HG03432 (cell line): ENCODE data around the gene MDFIC2.

Experiments
- ATAC-seq: cut with Tn5 transposase; IDR thresholded peaks from one replicate; pipeline ENCODE4 v1.9.1; 2021; ENCODE audit warnings: mild to moderate bottlenecking, moderate library complexity; ENCODE audit not compliant: unreplicated experiment

The MDFIC2 gene

DNA sequence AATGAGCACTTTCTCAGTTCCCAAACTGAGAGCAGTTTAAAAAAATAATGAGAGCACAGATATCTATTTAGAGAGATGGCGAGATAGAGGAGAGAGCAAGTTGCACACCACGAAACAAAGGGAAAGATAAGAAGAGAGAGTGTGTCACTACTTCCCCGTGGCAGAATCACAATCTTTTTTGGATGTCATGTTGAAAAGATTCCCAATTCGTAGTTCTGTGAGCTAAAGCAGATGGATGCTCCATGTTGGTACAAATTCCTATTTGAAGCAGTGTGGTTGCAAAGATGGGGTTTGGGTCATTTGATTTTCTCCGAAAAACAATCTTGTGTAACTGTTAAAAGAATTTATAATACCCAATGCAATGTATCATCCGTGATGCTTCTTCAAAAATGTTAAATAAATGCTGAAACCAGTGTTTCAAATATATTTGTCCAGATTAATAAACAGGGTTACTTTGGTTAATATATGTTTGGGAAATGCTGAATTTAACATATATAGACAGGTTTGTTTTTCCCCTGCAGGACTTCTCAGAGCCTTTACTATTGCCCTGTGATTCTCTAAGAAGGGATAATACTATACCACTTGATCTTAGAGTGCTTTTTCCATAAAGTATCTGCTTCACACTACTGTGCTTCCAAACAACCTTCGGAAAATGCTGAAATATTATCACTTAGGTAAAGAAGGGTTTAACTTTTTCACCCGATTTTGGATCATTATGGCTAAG lies 128.5 kb downstream of the MDFIC2 start:
- no peak for ATAC-seq

DNA sequence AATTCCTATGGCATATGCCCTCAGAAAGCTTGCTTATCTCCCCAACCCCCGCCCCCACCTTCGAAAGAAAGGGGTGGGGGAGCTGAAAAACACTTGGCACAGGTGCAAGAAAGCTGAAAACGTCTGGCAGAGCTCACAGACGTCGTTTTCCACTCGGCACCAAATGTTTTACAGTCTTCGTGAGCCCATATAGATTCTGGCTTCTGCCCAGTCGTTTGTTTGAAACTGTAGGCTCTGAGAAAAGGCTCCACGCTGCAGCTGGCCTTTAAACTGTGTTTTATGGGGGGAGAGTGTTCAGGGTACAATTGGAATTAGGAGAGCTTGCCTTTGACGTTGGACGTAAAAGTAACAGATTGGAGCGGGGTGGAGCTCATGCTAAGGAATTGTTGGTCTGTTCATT lies 130.3 kb downstream of the MDFIC2 start:
- ATAC-seq, result no peak

GRCh38 chr3:70180664-70181063 lies 131.8 kb downstream of the MDFIC2 start:
- peak; percentile 62 for ATAC-seq

- ATAC-seq, result peak; percentile 53
These were observed 133.3 kb downstream of the MDFIC2 start for GRCh38 chr3:70179111-70179510.

GRCh38 chr3:70177881-70178645 lies 134.4 kb downstream of the MDFIC2 start:
- ATAC-seq, result no peak

DNA sequence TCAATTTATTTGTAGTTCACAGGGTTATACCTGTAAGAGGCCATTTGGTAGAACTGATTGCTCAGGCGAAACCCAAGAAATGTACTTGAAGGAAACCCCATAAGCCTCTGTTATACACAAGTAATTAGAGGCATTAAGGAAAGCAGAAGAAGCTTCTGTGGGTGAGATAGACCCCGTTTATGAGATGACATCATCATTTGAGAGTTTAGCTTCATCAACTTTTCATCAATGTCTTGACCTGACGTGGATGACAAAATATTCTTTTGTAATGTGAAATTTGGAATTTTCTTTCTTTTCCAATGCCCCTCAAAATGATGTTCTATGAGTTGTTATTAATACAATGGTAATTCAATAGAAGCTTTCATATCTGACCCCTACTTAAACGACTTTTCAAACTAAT lies 136.2 kb downstream of the MDFIC2 start:
- ATAC-seq, result no peak

DNA sequence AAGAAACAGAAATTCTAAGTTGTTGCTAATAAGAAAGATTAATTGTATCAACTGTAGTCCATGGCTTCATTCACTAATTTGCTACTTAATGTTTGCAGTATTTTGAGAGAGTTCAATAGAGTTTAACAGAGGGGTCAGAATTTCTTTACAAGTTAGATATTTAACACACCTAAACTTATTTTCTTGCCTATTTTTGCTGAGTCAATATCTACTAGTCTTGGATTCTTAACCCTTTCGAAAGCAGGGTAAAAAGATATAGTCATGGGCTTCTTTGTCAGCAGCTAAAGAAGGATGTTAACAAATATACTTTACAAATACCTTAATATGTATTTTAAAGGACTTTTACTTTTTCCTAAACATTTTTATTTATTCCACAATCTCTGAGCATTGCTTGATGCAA lies 155.6 kb downstream of the MDFIC2 start:
- no peak for ATAC-seq

DNA sequence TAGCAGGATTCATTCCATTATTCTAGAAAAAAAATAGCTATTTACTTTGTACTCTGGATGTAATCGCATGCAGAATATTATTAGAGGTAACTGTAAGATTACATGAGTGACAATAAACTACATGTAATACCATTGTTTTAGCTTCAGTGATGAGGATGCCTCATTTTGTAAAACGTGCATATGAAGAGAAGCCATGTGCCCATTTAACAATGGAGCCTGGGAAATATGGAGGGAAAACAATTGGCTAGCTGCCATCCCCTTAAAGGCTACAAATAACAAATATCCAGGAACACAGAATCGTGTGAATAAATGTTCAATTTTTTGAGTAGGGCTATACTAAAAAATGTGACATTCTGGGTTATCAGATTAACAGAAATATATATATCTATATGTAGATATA lies 161.8 kb downstream of the MDFIC2 start:
- ATAC-seq, result no peak

- ATAC-seq, result no peak
These were observed 162.6 kb downstream of the MDFIC2 start for GRCh38 chr3:70149714-70150400.
